HCT116 (cell line): ENCODE data around the gene SH3TC1. TPM values are rescaled to one million over a fixed set of nuclear protein-coding genes. Genes with fewer than 3 reads are reported as not detected.

Source experiments
- ATAC-seq: fragments of 200-7000 bp; cut with Tn5 transposase; 2 replicates; pipeline ENCODE4 v1.9.1; 2020; ENCODE audit warnings: mild to moderate bottlenecking, moderate library complexity
- BruUV-seq: library from RNA; stranded (reverse); fragments of 400-500 nt; replicated peaks from 2 replicates; lab custom pipeline; 2021; lab: Mats Ljungman, UMichigan
- CTCF ChIA-PET: fragments of 300-600 bp; sonication (Branson Sonifier 250); formaldehyde crosslinking; loops from one replicate; lab custom pipeline; 2021; ENCODE audit warnings: antibody characterized with exemption; lab: Charles Lee
- POLR2A ChIA-PET: fragments of 300-600, 350-600 bp; sonication (Branson Sonifier 250); formaldehyde crosslinking; loops from one replicate; lab custom pipeline; 2021; ENCODE audit warnings: antibody characterized with exemption; lab: Charles Lee
- RAD21 ChIA-PET, 2 experiments: fragments of 300-600 bp; sonication (Branson Sonifier 250); formaldehyde crosslinking; loops; one replicate each; lab custom pipeline; 2023; ENCODE audit warnings: low total read pairs in 2 of 2; ENCODE audit not compliant: uncharacterized antibody in 2 of 2, unreplicated experiment in 2 of 2, low non-redundant PET in 1 of 2; lab: Charles Lee
- DNase-seq: peaks from one replicate; pipeline ENCODE4 v3.0.0-alpha.2; 2010; ENCODE audit warnings: low read depth, low spot score
- H2AFZ ChIP-seq: fragments of 200-600 bp; shearing (Covaris generic), sonication (generic); 2 replicates; pipeline ENCODE4 v1.6.1; 2017; ENCODE audit warnings: low read depth, mixed run types, mixed read lengths, antibody characterized with exemption, low read length; ENCODE audit not compliant: poor library complexity, severe bottlenecking
- H3K27ac ChIP-seq: 2 replicates; pipeline ENCODE4 v1.5.1; 2012; ENCODE audit warnings: low read depth, low read length
- H3K27me3 ChIP-seq: fragments of 200-600 bp; sonication (generic); 2 replicates; pipeline ENCODE4 v1.6.1; 2016; ENCODE audit warnings: mixed run types, low read length, mixed read lengths; ENCODE audit not compliant: insufficient read depth
- H3K36me3 ChIP-seq, 2 experiments: fragments of 200-500 bp in 1 of 2; fragments of 200-600 bp in 1 of 2; sonication (Bioruptor generic) in 1 of 2; sonication (generic) in 1 of 2; 2 replicates each; pipeline versions ENCODE4 v1.5.1 to v1.6.1; 2014 to 2016; ENCODE audit warnings: low read length in 2 of 2, inconsistent platforms in 1 of 2, mixed read lengths in 1 of 2, mixed run types in 1 of 2; ENCODE audit not compliant: insufficient read depth in 2 of 2, control insufficient read depth in 1 of 2
- H3K4me1 ChIP-seq, 2 experiments: fragments of 200-600 bp in 1 of 2; sonication (generic) in 1 of 2; 2 replicates each; pipeline versions ENCODE4 v1.5.1 to v1.6.1; 2012 to 2017; ENCODE audit warnings: low read length in 2 of 2, inconsistent platforms in 1 of 2, mild to moderate bottlenecking in 1 of 2, mixed read lengths in 1 of 2, mixed run types in 1 of 2, moderate library complexity in 1 of 2; ENCODE audit not compliant: insufficient read depth in 2 of 2, control insufficient read depth in 1 of 2
- H3K4me2 ChIP-seq: fragments of 200-600 bp; sonication (generic); 2 replicates; pipeline ENCODE4 v1.6.1; 2017; ENCODE audit warnings: mixed run types, low read length, mixed read lengths
- H3K4me3 ChIP-seq, 2 experiments: fragments of 200-600 bp in 1 of 2; sonication (generic) in 1 of 2; replicated peaks in 1 of 2; 2 replicates each; pipeline ENCODE4 v1.5.1; 2011 to 2016; ENCODE audit warnings: low read length in 2 of 2, control low read depth in 1 of 2, low read depth in 1 of 2, mild to moderate bottlenecking in 1 of 2, mixed read lengths in 1 of 2, mixed run types in 1 of 2
- H3K79me2 ChIP-seq: fragments of 200-600 bp; sonication (generic); 2 replicates; pipeline ENCODE4 v1.6.1; 2017; ENCODE audit warnings: mild to moderate bottlenecking, mixed run types, low read length, moderate library complexity, mixed read lengths; ENCODE audit not compliant: insufficient read depth
- H3K9ac ChIP-seq: fragments of 200-600 bp; sonication (generic); 2 replicates; pipeline ENCODE4 v1.6.1; 2016; ENCODE audit warnings: low read length, mixed read lengths
- H3K9me2 ChIP-seq: fragments of 200-600 bp; sonication (generic), shearing (Covaris generic); 2 replicates; pipeline ENCODE4 v1.6.1; 2017; ENCODE audit warnings: mixed run types, mild to moderate bottlenecking, moderate library complexity; ENCODE audit not compliant: insufficient read depth
- H3K9me3 ChIP-seq, 2 experiments: fragments of 200-500 bp in 1 of 2; fragments of 200-600 bp in 1 of 2; sonication (Bioruptor generic) in 1 of 2; sonication (generic) in 1 of 2; 2 replicates each; pipeline ENCODE4 v1.6.1; 2014 to 2017; ENCODE audit warnings: low read length in 2 of 2, mixed read lengths in 2 of 2, inconsistent platforms in 1 of 2, low read depth in 1 of 2, mild to moderate bottlenecking in 1 of 2, mixed run types in 1 of 2, moderate library complexity in 1 of 2; ENCODE audit not compliant: control insufficient read depth in 1 of 2, insufficient read depth in 1 of 2
- H4K20me1 ChIP-seq: fragments of 200-600 bp; sonication (generic), shearing (Covaris generic); 2 replicates; pipeline ENCODE4 v1.6.1; 2017; ENCODE audit warnings: mixed run types, mild to moderate bottlenecking, moderate library complexity; ENCODE audit not compliant: insufficient read depth
- CBX3 ChIP-seq: IDR thresholded peaks from 2 replicates; pipeline ENCODE4 v1.6.1; 2012; ENCODE audit warnings: low read depth
- CEBPB ChIP-seq: IDR thresholded peaks from 2 replicates; pipeline ENCODE4 v1.6.1; 2012; ENCODE audit warnings: low read depth
- FOSL1 ChIP-seq: IDR thresholded peaks from 2 replicates; pipeline ENCODE4 v1.6.1; 2012; ENCODE audit warnings: low read depth
- POLR2A ChIP-seq: IDR thresholded peaks from 2 replicates; pipeline ENCODE4 v1.7.0; 2011; ENCODE audit warnings: borderline replicate concordance; ENCODE audit not compliant: insufficient read depth, insufficient read length; ENCODE audit errors: extremely low read depth
- YY1 ChIP-seq: IDR thresholded peaks from 2 replicates; pipeline ENCODE4 v1.6.1; 2011; ENCODE audit warnings: low read length, low read depth, moderate library complexity, mild to moderate bottlenecking; ENCODE audit not compliant: insufficient replicate concordance; ENCODE audit errors: extremely low read depth
- intact Hi-C: fragments of 100-400 bp; cut with micrococcal nuclease; formaldehyde crosslinking; loops from 2 replicates; pipeline ENCODE4 v1.10.0; 2022
- total RNA-seq: library from RNA; stranded (reverse); gene quantifications from one replicate; pipeline ENCODE4 v1.2.1, GENCODE V29; 2021; ENCODE audit not compliant: unreplicated experiment
- TF ChIP-seq, protein P1 (sequence below), 3 experiments: fragments of 200-600 bp in 1 of 3; sonication (generic) in 1 of 3; IDR thresholded peaks in 2 of 3; conservative IDR thresholded peaks in 1 of 3; 2 replicates each; pipeline ENCODE4 v1.5.1; 2012 to 2017; ENCODE audit warnings: low read depth in 2 of 3, low read length in 2 of 3, antibody characterized with exemption in 1 of 3, borderline replicate concordance in 1 of 3, control low read depth in 1 of 3, mild to moderate bottlenecking in 1 of 3, mixed read lengths in 1 of 3, mixed run types in 1 of 3, moderate library complexity in 1 of 3; ENCODE audit not compliant: insufficient read depth in 1 of 3

SH3TC1 gene
- total RNA-seq, 1 experiment from 2014 or later = 12.5 TPM

DNA sequence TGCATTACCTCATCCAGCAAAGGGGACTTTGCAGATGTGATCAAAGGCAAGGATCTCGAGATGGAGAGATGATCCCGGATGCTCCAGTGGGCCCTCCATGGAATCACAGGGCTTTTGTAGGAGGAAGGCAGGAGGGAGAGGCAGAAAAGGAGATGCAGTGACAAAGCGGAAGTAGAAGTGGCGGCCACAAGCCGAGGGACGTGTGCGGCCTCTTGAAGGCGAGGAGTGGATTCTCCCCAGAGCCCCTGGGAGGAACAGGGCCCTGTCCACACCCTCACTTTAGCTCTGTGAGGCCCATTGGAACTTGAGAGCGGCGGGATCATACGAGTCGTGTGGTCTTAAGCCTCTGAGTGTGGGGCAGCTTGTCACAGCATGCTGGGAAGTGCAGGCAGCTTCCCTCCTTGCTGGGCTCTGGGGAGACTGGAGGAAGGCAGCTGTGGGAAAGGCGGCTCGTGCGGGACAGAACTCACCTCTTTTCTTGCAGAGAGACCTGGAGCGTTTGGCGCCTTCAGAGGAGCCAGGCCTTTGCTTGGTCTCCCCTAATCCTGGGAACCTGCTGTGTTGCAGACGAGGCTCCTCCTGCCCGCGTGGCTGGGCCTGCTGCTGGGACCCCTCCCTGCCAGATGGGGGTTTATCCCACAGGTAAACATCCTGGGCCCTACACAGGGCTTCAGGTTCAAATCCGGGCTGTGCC, 10.2 kb downstream of the SH3TC1 start:
- Histone ChIP-seq H3K36me3 (no peaks in the 10 kb centered on the region), H3K4me2 (no peak overlapping the region), H2AFZ (no peak overlapping the region), H4K20me1 (no peaks in the 10 kb centered on the region), H3K27ac (no peak overlapping the region), H3K9me3 (no peaks in the 10 kb centered on the region), H3K9ac (no peak overlapping the region), H3K79me2 (no peaks in the 10 kb centered on the region), H3K4me1 (peaks cover 2 to 16% of the 10 kb centered on the region in 2 experiments; a peak in 3 of 4 replicates), H3K9me2 (no peaks in the 10 kb centered on the region), H3K27me3 (no peaks in the 10 kb centered on the region), H3K4me3 (no peak overlapping the region)
- ChIA-PET POLR2A (no interaction called here), RAD21 (no interaction called here), CTCF (no interaction called here)
- DNase-seq (no peak), ATAC-seq (no peak)
- intact Hi-C loops = no loop called here
- no TSS peak for BruUV-seq
- no peak for TF ChIP-seq YY1

DNA sequence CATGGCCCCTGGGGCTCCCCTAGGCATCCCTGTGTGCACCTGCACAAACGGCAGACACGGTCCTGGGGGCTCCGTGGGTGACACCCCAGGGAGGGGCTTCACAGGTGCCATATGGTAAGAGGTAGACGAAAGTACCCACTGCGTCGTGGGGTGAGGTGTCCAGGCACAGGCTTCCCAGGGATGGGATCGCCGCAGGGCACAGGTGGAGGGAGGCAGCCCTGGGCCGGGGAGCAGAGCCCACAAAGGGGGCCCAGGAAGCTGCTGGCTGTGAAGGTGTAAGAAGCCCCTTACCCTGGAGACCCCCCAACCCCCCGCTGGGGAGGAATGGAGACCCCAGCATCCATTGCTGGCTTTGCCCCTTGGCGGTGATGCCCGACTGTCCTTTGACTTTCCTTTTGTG, 10.9 kb downstream of the SH3TC1 start:
- intact Hi-C loops = no loop called here
- CTCF ChIA-PET = no interaction called here
- no peaks in the 10 kb centered on the region for H3K9me2 ChIP-seq
- POLR2A ChIA-PET = no interaction called here
- DNase-seq (no peak), ATAC-seq (no peak)
- no peak overlapping the region for H3K4me3 ChIP-seq
- no peak overlapping the region for H3K9ac ChIP-seq
- H3K27me3 ChIP-seq = no peaks in the 10 kb centered on the region
- H3K36me3 ChIP-seq = no peaks in the 10 kb centered on the region
- H4K20me1 ChIP-seq = no peaks in the 10 kb centered on the region
- H3K4me2 ChIP-seq = no peak overlapping the region
- TF ChIP-seq POLR2A (no peak), CBX3 (no peak), FOSL1 (no peak), CEBPB (no peak)
- TF ChIP-seq, protein P1, sequence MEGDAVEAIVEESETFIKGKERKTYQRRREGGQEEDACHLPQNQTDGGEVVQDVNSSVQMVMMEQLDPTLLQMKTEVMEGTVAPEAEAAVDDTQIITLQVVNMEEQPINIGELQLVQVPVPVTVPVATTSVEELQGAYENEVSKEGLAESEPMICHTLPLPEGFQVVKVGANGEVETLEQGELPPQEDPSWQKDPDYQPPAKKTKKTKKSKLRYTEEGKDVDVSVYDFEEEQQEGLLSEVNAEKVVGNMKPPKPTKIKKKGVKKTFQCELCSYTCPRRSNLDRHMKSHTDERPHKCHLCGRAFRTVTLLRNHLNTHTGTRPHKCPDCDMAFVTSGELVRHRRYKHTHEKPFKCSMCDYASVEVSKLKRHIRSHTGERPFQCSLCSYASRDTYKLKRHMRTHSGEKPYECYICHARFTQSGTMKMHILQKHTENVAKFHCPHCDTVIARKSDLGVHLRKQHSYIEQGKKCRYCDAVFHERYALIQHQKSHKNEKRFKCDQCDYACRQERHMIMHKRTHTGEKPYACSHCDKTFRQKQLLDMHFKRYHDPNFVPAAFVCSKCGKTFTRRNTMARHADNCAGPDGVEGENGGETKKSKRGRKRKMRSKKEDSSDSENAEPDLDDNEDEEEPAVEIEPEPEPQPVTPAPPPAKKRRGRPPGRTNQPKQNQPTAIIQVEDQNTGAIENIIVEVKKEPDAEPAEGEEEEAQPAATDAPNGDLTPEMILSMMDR (IDR thresholded peaks at IDR 0.05 in 2 of 3, conservative IDR thresholded peaks at IDR 0.05 in 1 of 3; ENCODE audit: borderline replicate concordance in 1 of 3, insufficient read depth in 1 of 3, low read depth in 2 of 3, low read length in 2 of 3) = no peak
- no peaks in the 10 kb centered on the region for H3K79me2 ChIP-seq
- peaks cover 2 to 16% of the 10 kb centered on the region in 2 experiments; a peak in 3 of 4 replicates for H3K4me1 ChIP-seq
- RAD21 ChIA-PET = no interaction called here
- BruUV-seq = no TSS peak
- no peak overlapping the region for H3K27ac ChIP-seq
- H3K9me3 ChIP-seq = no peaks in the 10 kb centered on the region
- H2AFZ ChIP-seq = no peak overlapping the region
